CD4-positive, alpha-beta T cell treated with Interferon alpha-2 for 1 hour (primary cell): ENCODE measurements around the gene SLC16A5.
A peak's percentile ranks its signal among the peaks of the same experiment; 100 is the strongest.
"Not testable (repeated sequence)": the region's sequence is repeated elsewhere in the genome, so short reads cannot be mapped to it uniquely, and the experiment has no call there.

ENCODE experiments used
- DNase-seq, 2 donors: peaks; one replicate each; pipeline ENCODE4 v3.0.0-alpha.2; 2020 to 2022

The SLC16A5 gene

DNA sequence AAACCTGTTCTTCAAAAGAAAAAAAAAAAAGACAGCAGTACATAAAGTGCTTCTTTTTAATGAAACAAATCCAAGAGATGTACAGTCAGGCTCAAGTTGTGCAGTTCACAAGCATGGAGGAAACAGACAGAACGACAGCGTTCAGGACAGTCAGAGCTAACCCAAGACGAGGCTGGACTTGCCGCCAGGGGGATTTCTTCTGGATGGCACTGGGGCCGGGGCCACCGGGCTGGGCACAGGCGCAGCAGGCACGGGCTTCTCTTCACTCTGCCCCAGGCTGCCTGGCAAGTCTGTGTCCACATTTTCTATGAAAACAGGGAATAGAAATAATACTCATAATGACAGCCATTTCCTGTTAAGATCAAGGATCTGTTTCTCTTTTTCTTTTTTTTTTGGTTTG is 48.2 kb downstream of the SLC16A5 start:
- DNase-seq = no peak

DNA sequence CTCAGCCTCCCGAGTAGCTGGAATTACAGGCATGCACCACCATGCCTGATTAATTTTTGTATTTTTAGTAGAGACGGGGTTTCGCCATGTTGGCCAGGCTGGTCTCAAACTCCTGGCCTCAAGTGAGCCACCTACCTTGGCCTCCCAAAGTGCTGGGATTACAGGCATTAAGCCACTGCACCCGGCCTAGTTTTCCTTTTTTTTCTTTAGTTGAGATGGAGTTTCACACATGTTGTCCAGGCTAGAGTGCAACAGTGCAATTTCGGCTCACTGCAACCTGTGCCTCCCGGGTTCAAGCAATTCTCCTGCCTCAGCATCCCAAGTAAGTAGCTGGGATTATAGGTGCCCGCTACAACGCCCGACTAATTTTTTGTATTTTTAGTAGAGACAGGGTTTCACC is 50.0 kb downstream of the SLC16A5 start:
- DNase-seq = not testable (repeated sequence)

DNA sequence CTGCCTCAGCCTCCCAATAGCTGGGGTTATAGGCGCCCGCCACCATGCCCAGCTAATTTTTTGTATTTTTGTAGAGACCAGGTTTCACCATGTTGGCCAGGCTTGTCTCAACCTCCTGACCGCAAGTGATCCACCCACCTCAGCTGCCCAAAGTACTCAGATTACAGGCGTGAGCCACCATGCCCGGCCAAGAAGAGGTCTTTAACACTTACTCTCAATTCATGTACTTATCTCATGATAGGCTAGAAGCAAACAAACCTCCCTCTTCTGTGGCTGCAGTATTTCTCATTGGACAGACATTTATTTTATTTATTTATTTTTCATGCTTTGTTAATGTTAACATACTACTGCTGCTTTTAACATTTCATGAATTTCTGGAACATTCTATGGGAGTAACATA is 50.8 kb downstream of the SLC16A5 start:
- no peak for DNase-seq

- no peak for DNase-seq
Measured at GRCh38 chr17:75142236-75142971, 54.6 kb downstream of the SLC16A5 start.

DNA sequence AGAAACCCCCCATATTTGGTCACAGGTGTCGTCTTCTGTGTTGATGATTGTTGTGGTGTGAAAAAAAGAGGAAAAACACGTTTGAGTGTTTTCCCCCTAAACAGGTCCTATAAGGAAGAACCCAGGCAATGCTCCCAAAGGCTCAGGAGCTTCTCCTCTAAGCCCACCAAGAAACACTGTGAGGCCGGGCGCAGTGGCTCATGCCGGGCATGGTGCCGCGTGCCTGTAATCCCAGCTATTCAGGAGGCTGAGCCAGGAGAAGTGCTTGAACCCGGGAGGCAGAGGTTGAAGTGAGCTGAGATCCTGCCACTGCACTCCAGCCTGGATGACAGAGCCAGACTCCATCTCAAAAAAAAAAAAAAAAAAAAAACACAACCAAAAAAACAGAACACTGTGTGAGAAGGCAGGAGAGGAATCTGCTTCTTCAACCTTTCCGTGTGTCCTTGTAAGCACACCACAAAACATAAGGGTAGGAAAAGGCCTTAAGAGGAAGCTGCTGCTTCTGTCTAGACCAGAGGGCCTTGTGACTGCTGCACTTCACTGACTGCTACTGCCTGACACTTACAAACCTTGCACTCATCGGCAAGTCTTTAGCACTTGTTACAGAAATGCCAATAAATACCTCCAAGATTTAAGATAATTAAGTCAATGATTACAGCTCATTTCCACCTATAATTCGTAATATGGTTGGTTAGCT is 57.2 kb downstream of the SLC16A5 start:
- DNase-seq = no peak

- no peak for DNase-seq
Measured at GRCh38 chr17:75146592-75146991, 58.8 kb downstream of the SLC16A5 start.

- no peak for DNase-seq
Measured at GRCh38 chr17:75147878-75148546, 60.3 kb downstream of the SLC16A5 start.

GRCh38 chr17:75151930-75152329 is 64.2 kb downstream of the SLC16A5 start:
- peak in 1 of 2 donors; percentile 17 for DNase-seq

GRCh38 chr17:75152523-75152921 is 64.8 kb downstream of the SLC16A5 start:
- no peak for DNase-seq

DNA sequence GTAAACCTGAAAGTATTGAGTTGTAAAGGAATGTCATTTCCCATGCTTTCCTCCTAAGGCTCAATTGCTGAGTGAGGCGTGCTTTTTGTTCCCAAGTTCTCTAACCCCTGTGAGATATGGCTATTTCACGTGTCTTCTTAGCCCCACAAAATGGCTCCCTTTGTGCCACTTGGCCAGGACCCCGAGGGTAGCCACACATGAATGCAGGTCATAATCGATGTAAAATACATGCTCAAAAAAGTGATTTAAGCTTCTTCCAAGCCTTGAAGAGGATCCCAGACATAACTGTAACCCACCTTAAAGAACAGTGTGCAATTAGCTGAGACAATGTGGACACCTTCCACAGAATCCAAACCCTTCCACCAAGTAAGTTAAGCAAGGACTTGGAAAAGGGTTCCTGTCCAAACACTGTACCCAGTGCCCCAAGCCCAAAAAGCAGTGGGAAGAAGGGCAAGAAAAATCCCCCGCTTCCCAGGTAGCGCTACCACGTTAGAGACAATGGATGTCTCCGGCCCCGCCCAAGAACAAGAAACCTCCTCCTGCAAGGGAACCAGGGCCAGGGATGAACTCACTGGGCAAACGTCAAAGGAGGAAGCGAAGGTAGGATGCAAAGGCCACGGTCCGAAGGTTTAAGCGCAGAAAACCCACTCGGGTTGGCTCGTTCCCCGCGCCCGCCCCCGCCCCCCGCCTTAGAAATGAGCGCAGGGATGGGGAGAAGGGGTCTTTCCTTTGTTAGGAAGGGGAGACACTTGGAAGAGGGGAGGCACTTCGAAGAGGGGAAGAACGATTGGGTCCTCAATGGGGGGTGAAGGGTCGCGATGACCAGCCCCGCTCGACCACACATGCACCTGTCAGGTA is 65.4 kb downstream of the SLC16A5 start:
- peak; percentile 12 to 26 for DNase-seq

DNA sequence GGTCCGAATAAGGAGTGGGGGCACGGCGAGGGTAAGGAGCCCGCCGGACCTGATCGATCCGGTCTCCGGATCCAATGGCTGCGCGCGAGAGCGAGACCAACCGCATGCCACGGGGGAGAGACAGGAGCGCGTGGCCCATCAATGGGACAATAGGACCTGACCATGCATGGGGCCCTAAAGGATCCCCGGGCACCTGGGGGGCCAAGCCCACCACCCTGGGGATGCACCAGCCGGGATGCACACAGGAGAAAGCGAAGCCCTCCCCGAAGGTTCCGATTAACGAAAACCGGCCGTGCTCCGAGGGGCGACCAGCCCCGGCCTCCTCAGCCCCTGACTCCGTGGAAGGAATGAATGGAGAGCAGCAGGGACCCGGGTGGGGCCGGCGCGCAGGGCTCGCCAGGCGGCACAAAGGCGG is 66.0 kb downstream of the SLC16A5 start:
- DNase-seq = peak in 1 of 2 donors; percentile 18

DNA sequence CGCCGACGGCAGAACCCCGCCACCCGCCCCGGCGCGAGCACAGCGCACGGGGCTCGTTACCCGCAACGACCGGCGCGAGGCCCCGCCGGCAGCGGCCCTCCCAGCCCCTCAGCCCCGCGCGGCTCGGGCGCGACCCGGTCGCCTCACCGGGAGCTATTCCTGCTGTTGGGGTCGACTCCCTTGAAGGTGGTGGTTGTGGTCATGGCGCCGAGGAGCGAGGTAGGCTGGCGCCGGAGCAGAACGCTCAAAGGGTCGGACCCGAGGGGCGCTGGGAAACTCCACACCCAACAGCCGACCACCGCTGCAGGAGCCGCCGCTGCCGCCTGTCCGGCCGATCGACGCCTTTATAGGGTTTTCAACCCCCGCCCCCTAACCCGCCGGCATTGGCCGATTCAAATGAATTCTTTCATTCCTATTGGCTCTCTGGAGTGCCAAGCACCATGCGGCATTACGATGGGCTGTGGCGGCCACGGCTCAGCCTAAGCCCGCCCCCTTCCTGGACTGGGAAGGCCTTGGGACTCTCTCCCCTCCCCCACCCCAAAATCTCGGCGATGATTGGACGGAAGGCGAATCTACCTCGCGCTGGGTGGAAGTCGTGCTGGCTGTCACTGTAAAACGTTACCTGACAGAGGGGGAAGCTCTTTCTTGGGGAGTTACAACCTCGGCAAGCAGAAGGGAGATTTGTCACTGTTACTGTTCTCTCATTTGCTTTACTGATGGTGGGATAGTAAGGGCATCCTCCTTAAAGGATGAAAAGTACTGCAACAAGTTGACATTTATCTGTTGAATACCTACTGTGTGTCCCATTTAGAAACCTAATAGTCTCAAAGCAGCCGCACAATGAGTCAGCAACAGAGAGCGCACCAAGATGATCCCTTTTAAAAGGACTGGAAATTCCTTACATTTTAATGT is 66.7 kb downstream of the SLC16A5 start, which contains the start of gene JPT1:
TSS of gene JPT1 (minus strand) at position 318 of the 912 bp plus-strand sequence. CDS start at position 203, 115 bp downstream.
- DNase-seq = peak; percentile 99

DNA sequence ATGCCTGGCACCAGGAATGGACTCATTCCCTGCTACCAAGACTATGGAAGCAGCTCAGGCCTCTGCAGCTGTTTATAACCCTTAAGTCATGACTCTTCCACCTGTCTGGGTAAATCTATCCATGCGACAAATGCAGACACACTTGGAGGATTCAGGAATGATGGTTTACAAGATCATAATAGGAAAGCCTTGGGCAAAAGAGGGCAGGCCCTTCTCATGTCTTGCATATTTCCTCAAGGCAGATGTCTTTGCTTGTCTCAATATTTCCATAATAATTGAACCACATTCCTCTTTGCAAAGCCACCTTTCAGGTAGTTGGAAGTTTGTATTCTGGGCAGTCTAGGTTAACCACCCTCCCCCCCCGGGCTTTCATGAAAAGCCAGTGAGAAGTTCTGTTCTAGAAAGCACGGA is 67.4 kb downstream of the SLC16A5 start:
- no peak for DNase-seq
